Mucosa of rectum (tissue), 2 donors: Measurements from ENCODE around the gene IL19.
A peak's percentile ranks its signal among the peaks of the same experiment; 100 is the strongest.

Experiments
- H3K27ac ChIP-seq, 2 donors: one replicate each; pipeline ENCODE4 v1.7.0; 2013; ENCODE audit warnings: inconsistent platforms in 2 of 2, low read depth in 2 of 2, low read length in 2 of 2
- H3K27me3 ChIP-seq, 2 donors: one replicate each; pipeline ENCODE4 v1.7.0; 2013; ENCODE audit warnings: low read length in 2 of 2; ENCODE audit not compliant: control insufficient read depth in 2 of 2, insufficient read depth in 2 of 2
- H3K36me3 ChIP-seq, 2 donors: one replicate each; pipeline ENCODE4 v1.7.0; 2013; ENCODE audit warnings: low read length in 2 of 2; ENCODE audit not compliant: control insufficient read depth in 2 of 2, insufficient read depth in 2 of 2
- H3K4me1 ChIP-seq, 2 donors: one replicate each; pipeline ENCODE4 v1.7.0; 2013; ENCODE audit warnings: low read length in 2 of 2, mild to moderate bottlenecking in 1 of 2; ENCODE audit not compliant: control insufficient read depth in 2 of 2, insufficient read depth in 2 of 2
- H3K4me3 ChIP-seq, 2 donors: one replicate each; pipeline ENCODE4 v1.7.0; 2013; ENCODE audit warnings: low read length in 2 of 2
- H3K9ac ChIP-seq, 2 donors: one replicate each; pipeline ENCODE4 v1.7.0; 2013; ENCODE audit warnings: low read length in 2 of 2, low read depth in 1 of 2, mild to moderate bottlenecking in 1 of 2
- H3K9me3 ChIP-seq, 2 donors: one replicate each; pipeline ENCODE4 v1.7.0; 2013; ENCODE audit warnings: low read length in 2 of 2; ENCODE audit not compliant: control insufficient read depth in 2 of 2
- donor health status: healthy.
- donor health status: Normal muscosa, but diverticular disease.

The IL19 gene

DNA sequence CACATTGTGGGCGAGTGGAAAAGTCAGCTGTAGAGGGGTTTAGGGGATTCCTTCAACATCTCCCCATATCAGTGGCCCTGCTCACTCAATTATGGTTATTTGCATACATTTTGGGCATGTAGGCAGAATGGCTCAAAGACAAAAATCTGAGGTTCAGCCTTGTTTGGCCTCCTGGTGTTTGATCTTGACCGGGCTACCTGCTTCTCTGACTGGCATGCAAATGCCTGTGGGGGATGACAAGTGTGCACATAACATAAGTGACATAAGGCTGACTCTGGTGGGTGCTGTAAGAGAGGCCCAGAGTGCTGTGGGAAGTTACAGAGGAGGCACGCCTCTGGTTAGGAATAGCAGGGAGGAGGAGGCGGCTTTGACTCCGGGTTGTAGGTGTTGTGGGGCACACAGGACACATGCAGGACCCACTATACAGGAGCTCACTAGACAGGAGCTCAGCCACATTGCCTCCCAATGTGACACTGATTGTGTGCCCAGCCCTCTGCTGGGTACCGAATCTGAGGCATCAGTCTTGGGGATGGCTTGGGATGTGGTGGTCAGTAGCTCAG is 29.4 kb upstream of the IL19 start:
- Histone ChIP-seq H3K4me1 (peaks cover 2 to 14% of the 10 kb centered on the region in 2 donors), H3K36me3 (no peaks in the 10 kb centered on the region), H3K9ac (no peak overlapping the region), H3K27me3 (no peaks in the 10 kb centered on the region), H3K4me3 (no peak overlapping the region), H3K27ac (no peak overlapping the region), H3K9me3 (no peaks in the 10 kb centered on the region)

DNA sequence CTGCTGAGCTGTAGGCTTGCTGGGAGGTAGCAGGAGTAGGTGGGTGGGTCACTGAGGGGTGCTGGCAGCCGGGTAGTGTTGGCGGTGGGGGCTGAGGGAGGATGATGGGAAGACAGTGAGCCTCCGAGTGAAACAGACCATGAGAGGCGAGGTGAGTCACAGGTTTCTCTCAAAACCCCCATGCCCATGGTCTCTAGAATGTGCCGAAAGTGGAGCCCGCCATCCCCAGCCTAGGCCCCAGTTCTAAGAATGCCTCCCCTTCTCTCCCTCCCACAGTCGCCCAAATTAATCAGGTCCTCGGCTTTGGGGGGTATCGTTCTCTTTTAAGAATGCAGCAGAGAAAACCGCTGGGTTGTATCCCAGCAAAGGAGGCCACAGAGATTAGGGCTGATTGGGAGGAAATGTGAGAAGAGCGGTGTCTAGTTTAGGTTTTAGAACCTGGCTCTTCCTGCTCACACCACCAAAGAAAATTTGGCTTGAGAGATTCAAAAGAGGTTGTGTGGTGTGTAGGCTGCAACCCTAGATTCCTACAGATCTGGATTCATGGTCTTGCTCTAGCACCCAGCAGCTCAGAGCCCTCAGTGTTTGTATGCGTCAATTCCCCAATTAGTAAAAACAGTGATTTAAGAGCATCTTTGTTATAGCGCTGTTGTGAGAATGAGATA is 27.7 kb upstream of the IL19 start:
- no peaks in the 10 kb centered on the region for H3K9me3 ChIP-seq
- H3K4me1 ChIP-seq = peaks cover 2 to 11% of the 10 kb centered on the region in 2 donors
- no peak overlapping the region for H3K9ac ChIP-seq
- no peak overlapping the region for H3K4me3 ChIP-seq
- no peaks in the 10 kb centered on the region for H3K36me3 ChIP-seq
- H3K27ac ChIP-seq = no peak overlapping the region
- H3K27me3 ChIP-seq = no peaks in the 10 kb centered on the region

DNA sequence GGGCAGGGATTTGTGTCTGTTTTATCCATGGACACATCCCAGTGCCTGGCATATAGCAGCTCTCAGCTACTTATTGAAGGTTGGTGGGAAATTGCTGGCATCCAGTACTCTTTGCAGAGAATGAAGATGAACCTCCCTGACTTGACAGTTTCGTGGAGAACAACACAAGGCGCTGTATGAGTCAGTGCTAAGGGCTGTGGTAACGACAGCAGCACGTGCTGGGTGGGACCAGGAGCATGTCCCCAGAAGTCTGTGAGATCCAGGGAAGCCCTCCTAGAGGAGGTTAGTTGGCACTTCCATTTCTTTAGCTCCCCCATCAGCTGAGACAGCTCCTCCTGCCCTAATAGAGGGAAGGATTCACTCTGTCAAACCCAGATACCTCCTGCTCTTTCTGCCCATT is 25.9 kb upstream of the IL19 start:
- no peaks in the 10 kb centered on the region for H3K9me3 ChIP-seq
- peaks cover 0 to 4% of the 10 kb centered on the region in 2 donors for H3K4me1 ChIP-seq
- H3K9ac ChIP-seq = no peak overlapping the region
- H3K27ac ChIP-seq = no peak overlapping the region
- H3K4me3 ChIP-seq = no peak overlapping the region
- H3K27me3 ChIP-seq = no peaks in the 10 kb centered on the region
- H3K36me3 ChIP-seq = no peaks in the 10 kb centered on the region

DNA sequence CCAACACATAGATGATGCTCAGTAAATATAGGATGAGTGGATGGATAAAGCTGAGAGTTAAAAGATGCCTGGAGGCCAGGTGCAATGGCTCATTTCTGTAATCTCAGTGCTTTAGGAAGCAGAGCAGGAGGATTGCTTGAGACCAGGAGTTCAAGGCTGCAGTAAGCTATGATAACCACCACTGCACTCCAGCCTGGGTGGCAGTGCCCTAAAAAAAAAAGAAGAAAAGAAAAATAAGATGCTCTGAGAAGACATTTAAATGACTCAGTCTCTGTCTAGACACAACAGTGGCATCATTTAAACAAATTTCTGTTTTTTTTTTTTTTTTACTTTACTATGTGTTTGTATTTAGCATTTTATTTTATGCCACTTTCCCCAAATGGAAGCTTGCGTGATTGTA is 25.3 kb upstream of the IL19 start:
- H3K27ac ChIP-seq = no peak overlapping the region
- H3K9ac ChIP-seq = no peak overlapping the region
- no peak overlapping the region for H3K4me3 ChIP-seq
- H3K36me3 ChIP-seq = no peaks in the 10 kb centered on the region
- no peaks in the 10 kb centered on the region for H3K27me3 ChIP-seq
- H3K9me3 ChIP-seq = no peaks in the 10 kb centered on the region
- H3K4me1 ChIP-seq = no peaks in the 10 kb centered on the region

DNA sequence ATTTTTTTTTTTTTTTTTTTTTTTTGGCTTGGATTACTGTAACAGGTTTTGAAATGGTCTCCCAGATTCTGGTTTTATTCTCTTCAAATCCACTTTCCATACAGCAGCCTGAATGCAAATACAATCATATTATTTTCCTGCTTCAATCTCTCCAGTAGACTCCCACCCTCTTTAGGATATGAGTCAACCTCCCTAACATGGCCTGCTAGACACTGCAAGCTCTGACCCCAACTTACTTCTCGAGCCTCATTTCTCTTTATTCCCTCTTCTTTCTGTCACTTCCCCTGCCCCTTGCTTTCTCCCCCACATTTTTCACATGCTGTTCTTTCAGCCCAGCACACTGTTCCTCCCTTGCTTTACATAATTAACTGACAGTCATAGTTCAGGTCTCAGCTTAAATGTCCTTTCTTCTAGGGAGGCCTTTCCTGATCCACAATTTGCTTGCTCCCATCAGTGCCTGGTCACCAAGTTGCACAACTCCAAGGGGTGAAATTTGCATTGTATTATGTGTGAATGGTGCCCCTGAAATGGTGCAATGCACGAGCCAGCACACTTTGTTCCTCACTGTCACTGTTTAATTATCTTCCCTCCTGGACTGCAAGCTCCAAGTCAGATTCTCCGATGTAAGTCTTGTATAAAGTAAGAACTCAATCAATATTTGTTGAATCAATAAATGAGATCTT is 22.1 kb upstream of the IL19 start:
- H3K27ac ChIP-seq = no peak overlapping the region
- H3K9me3 ChIP-seq = no peaks in the 10 kb centered on the region
- H3K4me3 ChIP-seq = no peak overlapping the region
- H3K9ac ChIP-seq = no peak overlapping the region
- H3K36me3 ChIP-seq = no peaks in the 10 kb centered on the region
- H3K27me3 ChIP-seq = no peaks in the 10 kb centered on the region
- no peaks in the 10 kb centered on the region for H3K4me1 ChIP-seq

DNA sequence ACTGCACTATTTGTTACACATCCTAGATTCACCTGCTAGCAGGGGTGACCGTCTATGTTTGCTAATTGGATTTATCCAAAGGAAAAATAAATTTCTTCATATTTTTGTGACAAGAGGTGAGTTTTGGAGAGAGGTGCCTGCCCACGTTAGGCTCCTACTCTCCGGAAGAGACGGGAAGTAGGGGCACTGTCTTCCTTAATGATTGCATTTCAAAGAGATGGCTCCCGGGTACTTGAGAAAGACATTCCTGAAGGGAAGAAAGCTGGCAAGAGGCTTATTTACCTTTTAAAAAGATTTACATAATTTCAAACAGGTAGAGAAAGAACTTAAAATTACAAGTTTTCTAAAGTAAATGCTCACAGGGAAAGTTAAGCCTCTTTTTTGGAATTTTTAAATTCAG is 18.7 kb upstream of the IL19 start:
- no peaks in the 10 kb centered on the region for H3K9me3 ChIP-seq
- no peak overlapping the region for H3K4me3 ChIP-seq
- no peak overlapping the region for H3K9ac ChIP-seq
- no peaks in the 10 kb centered on the region for H3K27me3 ChIP-seq
- no peaks in the 10 kb centered on the region for H3K36me3 ChIP-seq
- H3K27ac ChIP-seq = no peak overlapping the region
- H3K4me1 ChIP-seq = no peaks in the 10 kb centered on the region

DNA sequence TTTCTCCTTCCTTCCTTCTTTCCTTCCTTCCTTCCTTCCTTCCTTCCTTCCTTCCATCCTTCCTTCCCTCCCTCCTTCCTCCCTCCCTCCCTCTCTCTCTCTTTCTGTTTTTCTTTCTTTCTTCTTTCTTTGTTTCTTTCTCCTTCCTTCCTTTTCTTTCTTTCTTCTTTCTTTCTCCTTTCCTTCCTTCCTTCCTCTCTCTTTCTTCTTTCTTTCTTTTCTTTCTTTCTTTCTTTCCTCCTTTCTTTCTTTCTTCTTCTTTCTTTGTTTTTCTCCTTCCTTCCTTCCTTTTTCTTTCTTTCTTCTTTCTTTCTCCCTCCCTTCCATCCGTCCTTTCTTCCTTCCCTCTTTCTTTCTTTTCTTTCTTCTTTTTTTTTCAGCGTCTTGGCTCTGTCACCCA is 18.1 kb upstream of the IL19 start:
- H3K36me3 ChIP-seq = no peaks in the 10 kb centered on the region
- no peak overlapping the region for H3K4me3 ChIP-seq
- H3K9ac ChIP-seq = no peak overlapping the region
- H3K4me1 ChIP-seq = no peaks in the 10 kb centered on the region
- H3K9me3 ChIP-seq = no peaks in the 10 kb centered on the region
- H3K27me3 ChIP-seq = no peaks in the 10 kb centered on the region
- no peak overlapping the region for H3K27ac ChIP-seq

DNA sequence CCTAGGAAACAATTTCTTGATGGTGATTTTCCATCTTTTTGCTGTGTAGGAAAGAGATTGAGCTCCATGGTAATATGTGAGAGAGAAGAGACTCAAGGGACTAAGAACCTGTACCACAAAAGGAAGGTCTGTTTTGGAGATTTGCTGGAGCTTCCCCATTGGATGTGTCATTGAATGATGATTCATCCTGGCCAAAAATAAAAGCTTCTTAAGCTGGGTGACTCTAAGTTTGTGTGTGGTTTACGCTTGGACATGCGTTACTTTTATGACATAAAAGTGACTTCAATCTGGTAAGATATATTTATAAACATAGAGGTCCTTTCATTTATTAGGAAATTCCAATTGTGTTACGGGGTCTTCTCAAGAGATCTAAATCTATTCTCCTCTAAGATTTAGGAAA is 17.4 kb upstream of the IL19 start:
- no peak overlapping the region for H3K27ac ChIP-seq

DNA sequence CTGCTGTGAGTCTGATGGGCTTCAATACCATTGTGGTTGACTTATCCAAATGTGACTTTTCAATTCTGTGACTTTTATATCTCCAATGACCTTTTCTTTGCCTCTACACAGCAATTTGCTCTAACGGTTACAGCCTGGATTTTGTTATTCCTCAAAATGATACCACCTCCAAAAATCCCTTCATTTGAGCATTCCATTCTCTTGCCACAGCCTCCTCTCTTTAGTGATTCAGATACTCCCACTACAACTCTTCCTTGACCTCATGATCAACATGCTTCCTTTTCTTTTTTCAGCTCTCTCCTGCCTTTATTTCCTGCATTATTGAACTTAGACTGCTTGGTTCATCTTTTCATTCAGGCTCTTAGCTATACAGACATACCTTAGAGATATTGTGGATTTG is 16.6 kb upstream of the IL19 start:
- no peaks in the 10 kb centered on the region for H3K36me3 ChIP-seq
- H3K4me3 ChIP-seq = no peak overlapping the region
- no peak overlapping the region for H3K9ac ChIP-seq
- H3K27me3 ChIP-seq = peaks cover 0 to 3% of the 10 kb centered on the region in 2 donors
- H3K27ac ChIP-seq = no peak overlapping the region
- no peaks in the 10 kb centered on the region for H3K9me3 ChIP-seq
- H3K4me1 ChIP-seq = no peaks in the 10 kb centered on the region

More for the DNA sequence above, 17.4 kb upstream of the IL19 start:
- no peaks in the 10 kb centered on the region for H3K9me3 ChIP-seq
- no peaks in the 10 kb centered on the region for H3K36me3 ChIP-seq
- no peak overlapping the region for H3K4me3 ChIP-seq
- H3K9ac ChIP-seq = no peak overlapping the region
- H3K4me1 ChIP-seq = no peaks in the 10 kb centered on the region
- H3K27me3 ChIP-seq = peaks cover 0 to 3% of the 10 kb centered on the region in 2 donors

DNA sequence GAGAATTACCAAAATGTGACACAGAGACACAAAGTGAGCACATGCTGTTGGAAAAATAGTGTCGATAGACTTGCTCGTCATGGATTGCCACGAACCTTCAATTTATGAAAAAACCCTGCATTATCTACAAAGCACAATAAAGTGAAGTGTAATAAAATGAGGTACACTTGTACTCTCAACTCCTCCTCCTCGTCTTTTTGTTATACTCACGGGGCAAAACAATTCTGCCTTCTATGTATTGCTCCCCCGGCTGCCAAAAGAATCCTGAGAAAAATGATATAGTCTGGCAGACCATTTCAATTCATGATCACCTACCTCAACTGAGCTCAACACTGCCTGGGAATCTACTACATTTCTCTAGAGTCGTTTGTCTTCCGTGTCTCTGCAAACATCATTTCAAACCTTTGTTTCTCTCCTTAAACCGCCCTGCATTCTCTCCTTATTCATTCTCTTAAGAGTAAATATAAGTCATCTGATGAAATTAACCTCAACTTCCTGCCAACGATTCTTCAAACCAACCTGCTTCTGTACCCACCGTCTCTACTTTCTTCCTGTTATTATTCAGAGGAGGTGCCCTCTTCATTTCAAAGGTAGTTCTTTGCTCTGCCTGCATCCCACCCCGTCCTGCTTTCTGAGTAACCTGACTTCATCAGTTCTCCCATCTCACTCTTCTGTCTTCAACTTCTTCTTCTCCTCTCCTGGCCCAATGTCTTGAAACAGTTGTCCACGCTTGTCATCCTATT is 12.9 kb upstream of the IL19 start:
- H3K27ac ChIP-seq = no peak overlapping the region
- H3K9me3 ChIP-seq = no peaks in the 10 kb centered on the region
- no peak overlapping the region for H3K9ac ChIP-seq
- no peaks in the 10 kb centered on the region for H3K36me3 ChIP-seq
- no peaks in the 10 kb centered on the region for H3K4me1 ChIP-seq
- peak overlapping the region in 1 of 2 donors; percentile 13 for H3K4me3 ChIP-seq
- peaks cover 0 to 3% of the 10 kb centered on the region in 2 donors for H3K27me3 ChIP-seq
